GM18502 (cell line): ENCODE measurements around the gene SHROOM3.
A peak's percentile ranks its signal among the peaks of the same experiment; 100 is the strongest.

Experiments used
- ATAC-seq: cut with Tn5 transposase; IDR thresholded peaks from one replicate; pipeline ENCODE4 v1.9.1; 2021; ENCODE audit warnings: mild to moderate bottlenecking; ENCODE audit not compliant: unreplicated experiment, poor library complexity

SHROOM3 gene

DNA sequence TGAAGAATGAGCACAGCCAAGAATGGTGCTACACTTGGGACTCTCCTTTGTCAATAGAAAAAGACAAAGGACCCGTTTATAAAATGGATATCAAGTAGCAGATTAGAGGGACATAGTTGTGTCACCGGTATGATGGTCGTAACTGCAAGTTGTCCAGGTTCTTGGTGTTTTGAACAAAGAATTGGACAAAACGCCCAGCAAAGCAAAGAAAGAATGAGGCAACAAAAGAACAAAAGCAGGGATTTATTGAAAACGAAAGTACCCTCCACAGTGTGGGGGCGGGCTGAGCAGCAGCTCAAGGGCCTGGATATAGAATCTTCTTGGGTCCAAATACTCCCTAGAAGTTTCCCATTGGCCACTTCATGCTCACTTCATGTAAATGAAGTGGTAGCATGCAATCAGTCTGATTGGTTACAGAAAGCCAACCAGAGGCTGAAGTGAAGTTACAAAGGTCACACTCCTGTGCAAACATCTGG lies 54.7 kb downstream of the SHROOM3 start:
- no peak for ATAC-seq

DNA sequence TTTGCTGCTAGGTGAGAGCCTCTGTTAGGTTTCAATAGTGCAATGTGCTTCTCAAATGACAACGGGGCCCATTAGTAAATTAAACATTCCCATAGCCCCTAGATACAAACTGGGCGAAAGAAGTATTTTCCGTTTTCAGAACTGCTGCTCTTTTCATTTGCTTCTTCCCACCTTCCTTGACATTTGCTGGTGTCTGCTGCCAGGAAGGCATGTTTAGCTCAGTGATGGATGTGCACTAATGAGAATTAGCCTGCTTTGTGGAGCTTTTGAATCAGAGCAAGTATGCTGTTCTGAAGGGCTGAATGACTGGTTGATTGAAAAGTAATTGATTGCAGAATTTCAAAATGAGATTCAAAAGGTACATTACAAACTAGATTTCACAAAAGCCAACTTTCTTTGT lies 57.0 kb downstream of the SHROOM3 start:
- no peak for ATAC-seq

DNA sequence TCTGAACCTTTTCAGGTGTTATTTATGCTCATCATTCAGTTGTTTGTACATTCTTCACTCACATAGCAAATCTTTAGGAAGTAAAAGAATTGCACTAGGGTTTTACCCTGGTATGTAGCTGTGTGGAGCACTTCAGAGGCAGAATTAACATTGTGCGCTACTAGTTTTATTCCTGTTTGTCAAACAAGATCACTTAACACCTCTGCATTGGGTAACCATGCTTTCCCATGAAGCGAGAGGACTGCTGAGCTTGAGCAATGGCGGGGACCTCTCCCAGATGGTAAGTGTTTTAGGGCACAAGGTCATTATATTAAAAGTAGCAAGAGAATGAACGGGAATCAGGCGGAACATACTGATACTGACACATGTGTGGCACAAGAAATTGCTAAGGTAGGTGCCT lies 59.2 kb downstream of the SHROOM3 start:
- ATAC-seq, result no peak

DNA sequence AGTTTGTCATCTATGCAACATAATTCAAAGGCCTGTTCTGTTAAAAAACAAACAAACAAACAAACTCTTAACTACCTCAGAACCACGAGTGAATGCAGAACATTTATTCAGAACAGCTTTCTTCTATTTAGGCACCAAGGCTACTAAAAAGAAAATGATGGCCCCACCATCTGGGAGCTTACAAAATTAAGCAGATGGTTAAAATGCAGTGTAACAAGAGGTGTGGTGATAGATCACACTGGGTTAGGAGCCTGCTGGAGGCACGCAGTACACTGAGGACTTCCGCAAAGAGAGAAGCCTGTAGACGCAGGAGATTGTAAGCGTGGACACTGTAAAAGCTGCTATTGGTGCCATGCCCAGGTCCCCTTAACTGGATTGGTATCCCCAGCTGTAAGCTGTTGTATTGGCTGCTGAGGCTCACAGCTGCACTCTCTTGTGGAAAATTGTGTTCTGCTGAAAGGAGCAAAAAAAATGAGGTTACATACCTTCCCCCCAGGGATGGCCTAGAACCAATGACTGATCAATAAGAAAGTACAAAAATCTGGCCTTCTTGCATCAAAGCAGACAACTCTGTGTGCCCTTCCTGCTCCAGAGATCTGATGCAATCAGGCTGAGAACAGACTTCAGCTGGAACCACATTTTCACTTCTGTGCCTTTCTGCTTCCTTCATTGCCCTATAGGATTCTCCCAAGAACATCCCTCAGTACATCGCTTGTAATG lies 60.0 kb downstream of the SHROOM3 start:
- no peak for ATAC-seq

DNA sequence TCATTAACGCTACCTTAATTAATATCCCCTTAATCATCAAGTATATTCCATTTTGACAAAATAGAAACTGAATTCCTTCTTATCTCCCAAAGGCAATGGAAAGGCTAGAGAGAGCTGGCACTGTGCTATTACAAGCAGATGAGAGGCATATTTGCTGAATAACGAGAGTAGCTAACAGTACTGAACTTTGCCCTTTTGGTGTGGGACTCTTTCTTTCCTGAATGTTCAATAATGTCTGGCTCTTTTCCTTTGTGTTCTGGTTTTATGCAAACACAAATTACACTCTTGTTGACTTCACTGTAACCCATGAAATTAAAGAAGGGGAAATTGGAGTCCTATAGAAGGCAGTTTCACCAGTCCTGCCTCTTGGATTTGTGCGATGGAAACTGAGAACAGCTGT lies 63.5 kb downstream of the SHROOM3 start:
- ATAC-seq, result no peak

DNA sequence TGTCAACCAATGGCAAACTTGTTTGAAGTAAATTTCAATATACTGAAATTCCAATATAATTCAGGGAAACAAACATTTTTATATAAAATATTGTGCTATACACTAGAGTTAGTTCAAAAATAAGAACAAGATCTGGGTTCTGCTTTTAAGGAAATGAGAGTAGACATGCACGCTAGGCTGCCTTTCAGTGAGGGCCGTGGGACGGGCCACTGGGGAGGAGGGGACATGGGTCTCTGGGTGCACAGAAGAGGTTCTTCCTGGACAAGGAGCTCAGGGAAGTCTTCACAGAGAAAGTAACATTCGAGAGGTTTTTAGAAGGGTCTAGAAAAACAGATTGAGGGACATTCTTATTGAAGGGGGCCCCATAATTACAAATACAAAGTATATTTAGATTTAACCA lies 64.4 kb downstream of the SHROOM3 start:
- ATAC-seq, result no peak

DNA sequence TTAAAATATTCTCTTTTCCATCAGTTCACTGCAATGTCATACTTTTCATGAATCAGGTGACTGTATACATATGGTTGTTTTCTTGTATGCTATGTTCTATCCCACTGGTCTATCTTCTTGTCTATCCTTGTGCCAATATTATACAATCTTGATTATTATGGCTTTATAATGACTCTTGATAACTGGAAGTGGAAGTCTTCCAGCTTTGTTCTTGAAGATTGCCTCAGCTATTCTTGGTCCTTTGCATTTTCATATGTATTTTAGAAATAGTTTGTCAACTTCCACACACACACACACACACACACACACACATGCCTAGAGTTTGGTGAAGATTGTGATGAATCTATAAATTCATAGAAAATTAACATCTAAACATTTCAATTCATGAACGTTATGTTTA lies 67.9 kb downstream of the SHROOM3 start:
- no peak for ATAC-seq

DNA sequence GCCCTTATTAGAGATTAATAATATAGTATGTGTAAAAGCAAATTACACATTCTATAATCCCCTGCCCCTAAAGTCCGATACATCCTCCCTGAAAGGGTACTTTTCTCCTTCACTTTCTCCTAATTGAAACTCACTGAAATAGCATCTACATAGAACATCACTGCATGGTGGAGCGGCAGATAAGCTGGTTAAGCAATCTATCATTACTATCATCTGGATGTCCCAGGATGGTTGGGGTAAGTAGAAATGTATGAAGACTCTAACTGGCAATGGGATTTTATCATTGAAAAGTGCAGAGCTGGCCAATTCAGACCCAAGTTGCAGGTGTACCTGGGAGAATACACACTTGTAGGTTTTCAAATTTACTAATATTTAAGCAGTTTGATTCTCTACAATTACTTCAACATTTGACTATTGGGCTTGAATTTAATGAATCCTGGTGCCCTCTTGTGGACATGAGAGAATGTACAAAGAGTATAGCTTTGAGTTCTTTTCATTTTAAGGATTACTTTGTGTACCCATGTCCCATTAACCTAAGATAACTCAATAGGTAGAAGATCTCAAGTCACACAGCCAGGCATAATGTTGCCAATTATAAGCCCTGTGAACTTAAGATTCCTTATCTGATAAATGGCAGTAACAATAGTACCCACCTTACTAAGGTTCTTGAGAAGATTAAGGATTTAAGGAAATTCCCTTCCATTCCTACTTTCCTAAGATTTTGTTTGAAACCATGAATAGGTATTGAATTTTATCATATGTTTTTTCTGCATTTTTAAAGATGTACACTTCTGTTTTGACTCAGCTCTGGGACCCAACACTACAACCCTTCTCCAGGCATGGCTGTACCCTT lies 69.8 kb downstream of the SHROOM3 start:
- ATAC-seq, result no peak

DNA sequence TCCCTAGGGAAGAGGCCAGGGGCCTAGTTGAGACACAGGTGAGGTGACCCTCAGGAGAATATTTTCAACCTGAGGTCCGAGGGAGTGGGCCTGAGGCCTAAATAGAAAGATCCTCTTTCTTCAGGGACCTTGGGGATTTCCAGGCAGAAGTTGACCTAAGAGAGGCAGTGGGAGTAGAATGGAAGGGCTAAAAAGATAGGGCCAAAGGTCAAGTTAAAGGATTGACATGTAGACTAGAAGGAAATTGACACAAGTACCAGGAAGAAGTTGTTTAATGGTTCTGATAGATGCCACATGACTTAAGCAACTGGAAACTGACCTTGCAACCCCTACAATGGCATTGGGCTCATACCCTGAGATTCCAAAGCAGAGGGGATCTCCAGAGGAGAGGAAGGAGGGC lies 76.9 kb downstream of the SHROOM3 start:
- no peak for ATAC-seq

DNA sequence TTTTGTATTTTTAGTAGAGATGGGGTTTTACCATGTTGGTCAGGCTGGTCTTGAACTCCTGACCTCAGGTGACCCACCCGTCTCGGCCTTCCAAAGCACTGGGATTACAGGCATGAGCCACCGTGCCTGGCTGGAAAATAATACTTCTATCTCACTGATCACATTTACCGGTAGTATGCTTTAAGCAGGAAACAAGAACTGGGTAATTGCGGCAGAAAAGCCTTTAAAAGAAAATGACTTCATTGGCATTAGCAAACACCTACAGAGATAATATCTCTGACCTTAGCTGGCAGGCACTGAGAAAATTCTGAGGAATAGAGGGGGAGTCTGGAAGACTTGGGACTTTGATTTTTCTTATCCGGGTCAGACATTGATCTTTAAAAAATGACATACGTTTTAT lies 78.5 kb downstream of the SHROOM3 start:
- no peak for ATAC-seq

DNA sequence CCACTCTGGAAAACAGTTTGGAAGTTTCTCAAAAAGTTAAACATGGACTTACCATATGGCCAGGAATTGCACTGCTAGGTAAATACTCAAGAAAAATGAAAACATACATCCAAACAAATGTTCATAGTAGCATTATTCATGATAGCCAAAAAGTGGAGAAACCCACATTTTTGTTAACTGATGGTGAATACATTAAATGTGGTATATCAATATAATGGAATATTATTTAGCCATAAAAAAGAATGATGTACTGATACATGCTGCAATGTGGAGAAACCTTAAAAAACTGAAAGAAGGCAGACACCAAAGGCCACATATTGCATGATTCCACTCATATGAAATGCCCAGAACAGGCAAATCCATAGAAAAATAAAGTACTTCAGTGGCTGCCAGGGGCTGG lies 79.1 kb downstream of the SHROOM3 start:
- ATAC-seq, result no peak

DNA sequence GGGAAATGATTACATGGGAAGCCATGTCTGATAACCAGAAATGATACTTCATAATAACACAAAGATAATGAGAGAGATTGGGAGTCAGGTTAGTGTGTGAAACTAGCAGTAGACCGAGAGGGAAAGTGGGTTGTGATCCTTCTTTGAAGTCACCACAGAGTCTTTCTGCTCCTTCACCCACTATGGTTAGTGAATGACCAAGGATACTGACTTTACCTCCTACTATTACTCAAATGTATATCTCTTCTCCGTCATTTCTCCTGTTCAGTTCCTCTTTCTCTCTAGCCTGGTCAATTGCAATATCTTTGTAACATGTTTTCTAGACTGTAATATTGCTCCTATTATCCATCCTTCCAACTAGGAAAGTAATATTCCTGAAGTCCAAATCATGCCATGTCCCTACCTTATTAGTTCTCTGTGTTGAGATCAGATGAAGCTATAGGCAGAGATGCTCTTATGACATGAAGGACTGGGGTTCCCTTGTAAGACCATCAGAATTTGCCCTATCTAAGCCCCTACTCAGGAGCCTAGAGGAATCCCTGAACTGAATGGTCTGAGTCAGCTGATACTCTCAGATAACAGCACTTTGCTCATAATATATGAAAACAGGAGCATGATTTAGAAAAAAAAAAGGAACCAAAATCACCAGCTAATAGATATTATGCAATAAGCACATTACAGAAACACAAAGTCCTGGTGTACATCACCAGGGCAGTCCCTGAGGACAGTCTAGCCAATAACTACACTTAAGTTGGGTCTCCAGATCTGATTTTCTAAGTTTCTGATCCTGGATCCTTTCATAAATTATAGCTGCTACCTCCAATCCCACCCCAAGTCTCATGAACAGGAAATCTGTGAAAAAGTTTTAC lies 81.2 kb downstream of the SHROOM3 start:
- peak; percentile 88 for ATAC-seq

DNA sequence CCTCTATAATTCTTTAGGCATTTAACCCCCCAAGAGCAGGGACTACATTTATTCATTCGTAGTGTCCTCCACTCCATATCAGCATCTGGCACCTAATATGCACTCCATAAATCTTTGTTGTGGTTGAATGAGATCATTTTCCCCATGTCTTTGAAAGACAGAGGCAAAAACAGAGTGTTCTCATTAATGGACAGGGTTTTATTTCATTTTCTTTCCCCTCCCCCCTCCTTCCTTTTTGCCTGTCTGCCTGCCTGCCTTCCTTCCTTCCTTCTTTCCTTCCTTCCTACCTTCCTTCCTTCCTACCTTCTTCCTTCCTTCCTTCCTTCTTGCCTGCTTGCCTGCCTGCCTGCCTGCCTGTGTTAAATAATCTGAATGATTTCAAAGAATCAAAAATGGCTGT lies 83.2 kb downstream of the SHROOM3 start:
- ATAC-seq, result no peak

DNA sequence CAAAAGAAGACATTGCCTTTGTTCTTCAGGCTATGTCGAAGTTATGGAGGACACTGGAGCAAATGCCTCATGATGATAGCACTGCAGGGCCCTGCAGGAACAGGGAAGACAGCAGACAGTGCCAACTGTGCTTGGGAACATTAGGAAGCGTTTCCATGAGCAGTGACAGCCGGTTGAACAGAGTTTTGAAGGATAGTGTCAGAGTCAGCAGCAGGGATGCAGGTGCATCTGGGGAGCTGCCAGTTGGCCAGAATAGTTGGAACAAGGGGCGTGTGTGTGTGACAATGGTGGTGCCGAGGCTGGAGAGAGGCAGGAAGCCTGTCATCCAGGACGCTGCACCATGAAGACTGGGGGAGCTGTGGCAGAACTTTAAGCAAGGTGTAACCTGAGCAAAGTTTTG lies 88.6 kb downstream of the SHROOM3 start:
- ATAC-seq, result no peak

DNA sequence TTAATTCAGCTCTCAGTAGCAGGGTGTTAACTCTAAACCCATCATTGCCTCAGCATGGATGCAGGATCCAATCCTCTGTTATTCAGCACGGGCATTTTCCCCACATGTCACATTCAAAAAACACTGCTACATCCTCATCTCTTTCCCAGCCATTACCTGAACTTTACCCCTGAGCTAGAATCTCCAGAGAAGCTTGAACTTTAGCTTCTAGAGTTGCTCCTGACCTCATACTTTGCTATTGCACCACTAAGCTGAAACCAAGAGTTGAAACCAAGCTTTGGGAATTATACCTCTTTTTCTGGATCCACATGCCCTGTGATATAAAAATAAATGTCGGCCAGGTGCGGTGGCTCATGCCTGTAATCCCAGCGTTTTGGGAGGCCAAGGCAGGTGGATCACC lies 90.7 kb downstream of the SHROOM3 start:
- no peak for ATAC-seq

DNA sequence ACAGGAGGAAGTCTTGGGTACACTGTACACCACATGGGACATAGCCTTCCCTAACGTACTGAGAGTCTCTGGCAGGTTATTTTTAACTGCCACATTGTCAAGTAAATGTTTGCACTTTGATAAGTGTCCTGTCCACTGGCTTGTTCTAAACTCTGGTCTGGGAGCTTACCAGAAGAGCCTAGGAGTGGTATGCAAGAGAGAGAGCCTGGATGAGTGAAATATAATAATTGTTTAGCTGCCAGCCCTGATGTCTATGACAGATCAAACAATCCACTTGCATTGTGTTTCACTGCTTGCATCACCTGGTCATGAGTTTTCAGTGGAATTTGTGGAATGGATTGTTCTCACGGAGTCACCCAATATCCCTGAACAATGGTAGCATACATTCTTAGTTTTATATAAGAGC lies 91.6 kb downstream of the SHROOM3 start:
- no peak for ATAC-seq

DNA sequence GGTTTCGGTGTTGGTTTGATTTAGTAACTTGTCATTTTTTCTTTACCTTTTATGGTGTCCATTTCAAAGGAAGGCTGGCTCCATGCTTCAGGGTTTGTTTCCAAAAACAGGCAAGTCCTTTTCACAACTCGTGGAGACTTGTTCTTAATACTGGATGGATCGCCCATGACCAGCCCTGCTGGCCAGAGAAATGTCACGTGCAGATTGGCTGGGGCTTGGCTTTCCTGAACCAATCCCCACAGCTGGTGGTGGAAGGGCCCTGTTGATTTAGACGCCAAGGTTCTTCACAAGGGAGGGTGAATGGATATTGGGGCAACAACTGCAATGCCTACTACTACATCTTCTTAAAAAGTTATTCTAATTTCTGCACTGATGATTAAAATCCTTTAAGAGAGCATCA lies 92.6 kb downstream of the SHROOM3 start:
- ATAC-seq, result no peak

DNA sequence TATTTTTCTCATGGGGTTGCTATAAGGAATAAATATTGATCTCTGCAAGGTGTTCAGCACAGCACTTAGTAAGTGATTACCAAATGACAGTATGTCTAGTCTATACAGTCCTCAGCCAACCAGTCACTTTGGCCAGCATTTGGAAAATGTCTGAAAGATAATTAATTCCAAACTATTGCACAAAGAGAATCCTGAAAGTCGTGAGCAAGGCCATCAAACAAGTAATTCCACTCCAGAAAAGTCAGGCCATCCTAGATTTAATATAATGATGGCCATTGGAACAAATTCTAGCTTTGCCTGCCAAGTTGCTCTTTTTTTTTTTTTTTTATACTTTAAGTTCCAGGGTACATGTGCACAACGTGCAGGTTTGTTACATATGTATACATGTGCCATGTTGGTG lies 96.6 kb downstream of the SHROOM3 start:
- ATAC-seq, result no peak

DNA sequence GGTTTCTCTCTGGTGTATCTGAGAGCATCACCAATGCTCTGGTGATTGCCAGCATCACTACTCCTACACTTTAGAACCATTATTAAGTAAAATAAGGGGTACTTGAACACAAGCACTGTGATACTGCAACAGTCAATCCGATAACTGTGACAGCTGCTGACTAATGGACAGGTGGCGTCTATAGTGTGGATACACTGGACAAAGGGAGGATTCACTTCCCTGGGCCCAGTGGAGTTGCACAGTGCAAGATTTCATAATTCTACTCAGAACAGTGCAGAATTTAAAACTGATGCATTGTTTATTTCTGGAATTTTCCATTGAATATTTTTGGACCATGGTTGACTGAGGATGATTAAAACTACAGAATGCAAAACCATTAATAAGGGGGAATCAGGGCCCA lies 97.8 kb downstream of the SHROOM3 start:
- no peak for ATAC-seq

DNA sequence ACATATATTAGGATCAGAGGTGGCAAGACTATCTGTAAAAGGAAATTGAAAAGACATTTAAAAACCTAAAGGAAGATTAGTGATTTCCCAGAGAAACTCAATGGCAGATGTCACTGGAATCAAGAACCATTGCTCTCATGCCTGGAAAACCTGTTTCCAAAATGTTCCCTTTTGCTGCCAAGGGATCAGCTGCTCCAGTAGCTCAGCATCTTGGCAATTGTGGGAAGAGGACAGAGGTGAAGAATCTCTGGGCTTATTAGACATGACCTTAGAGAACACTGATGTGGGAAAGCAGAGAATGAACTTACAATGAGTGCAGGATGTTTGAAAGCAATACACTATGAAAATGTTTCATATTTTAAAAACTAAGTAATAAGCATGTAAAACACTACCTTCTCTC lies 98.3 kb downstream of the SHROOM3 start:
- ATAC-seq, result no peak
